B cell (primary cell): ENCODE results near the gene ZNF185. TPM values are rescaled to one million over a fixed set of nuclear protein-coding genes. Genes with fewer than 3 reads are reported as not detected.

ENCODE experiments used
- ATAC-seq: fragments of 200-7000 bp; cut with Tn5 transposase; one replicate; pipeline ENCODE4 v1.10.0; 2021; ENCODE audit warnings: low read depth, mild to moderate bottlenecking, moderate number of reproducible peaks, moderate library complexity
- CTCF ChIA-PET: fragments of 350-600 bp; sonication (Branson Sonifier 250); formaldehyde crosslinking; loops from one replicate; lab custom pipeline; 2021; ENCODE audit warnings: antibody characterized with exemption, inconsistent platforms; lab: Charles Lee
- POLR2A ChIA-PET: fragments of 350-600 bp; sonication (Branson Sonifier 250); formaldehyde crosslinking; loops from one replicate; lab custom pipeline; 2021; ENCODE audit warnings: antibody characterized with exemption; lab: Charles Lee
- DNase-seq: peaks from one replicate; pipeline ENCODE4 v3.0.0; 2013
- H2AFZ ChIP-seq: 2 replicates; pipeline ENCODE4 v1.6.1; 2012; ENCODE audit warnings: mild to moderate bottlenecking, low read depth, low read length; ENCODE audit not compliant: insufficient read depth, poor library complexity, severe bottlenecking
- H3K27ac ChIP-seq, 2 donors: 1 replicate in 1 of 2; 2 replicates in 1 of 2; pipeline ENCODE4 v1.5.1; 2012 to 2013; ENCODE audit warnings: low read length in 2 of 2, mild to moderate bottlenecking in 2 of 2, moderate library complexity in 1 of 2
- H3K27me3 ChIP-seq, 4 experiments: fragments of 200-600 bp in 1 of 4; sonication (generic) in 1 of 4; replicated peaks in 1 of 4; 1 replicate in 2 of 4; 2 replicates in 2 of 4; pipeline versions ENCODE4 v1.6.1 to v1.7.0; 2013 to 2016; ENCODE audit warnings: low read length in 3 of 4, mild to moderate bottlenecking in 2 of 4, mixed read lengths in 1 of 4, moderate library complexity in 1 of 4; ENCODE audit not compliant: insufficient read depth in 4 of 4, control insufficient read depth in 3 of 4; ENCODE audit errors: control extremely low read depth in 1 of 4
- H3K36me3 ChIP-seq, 2 experiments: replicated peaks in 1 of 2; 1 replicate in 1 of 2; 2 replicates in 1 of 2; pipeline versions ENCODE4 v1.6.1 to v1.7.1; 2013; ENCODE audit warnings: low read length in 1 of 2; ENCODE audit not compliant: insufficient read depth in 2 of 2, control insufficient read depth in 1 of 2; ENCODE audit errors: control extremely low read depth in 1 of 2, extremely low read depth in 1 of 2
- H3K4me1 ChIP-seq, 2 donors: fragments of 200-600 bp in 1 of 2; sonication (generic) in 1 of 2; 1 replicate in 1 of 2; 2 replicates in 1 of 2; pipeline versions ENCODE4 v1.5.1 to v1.6.1; 2013 to 2017; ENCODE audit warnings: low read length in 2 of 2; ENCODE audit not compliant: control insufficient read depth in 2 of 2, insufficient read depth in 2 of 2
- H3K4me2 ChIP-seq: replicated peaks from 2 replicates; pipeline ENCODE3; 2012; ENCODE audit warnings: mild to moderate bottlenecking, low read depth, low read length; ENCODE audit not compliant: poor library complexity, severe bottlenecking
- H3K4me3 ChIP-seq, 5 experiments: fragments of 200-600 bp in 1 of 5; sonication (generic) in 1 of 5; 1 replicate in 3 of 5; 2 replicates in 2 of 5; pipeline versions ENCODE4 v1.5.1 to v1.7.0; 2011 to 2016; ENCODE audit warnings: low read length in 4 of 5, mild to moderate bottlenecking in 4 of 5, low read depth in 2 of 5, control low read depth in 1 of 5, moderate library complexity in 1 of 5; ENCODE audit not compliant: insufficient read depth in 1 of 5; ENCODE audit errors: control extremely low read depth in 1 of 5, extremely low read depth in 1 of 5
- H3K79me2 ChIP-seq: fragments of 200-600 bp; sonication (generic); one replicate; pipeline ENCODE4 v1.6.0; 2016; ENCODE audit warnings: low read length; ENCODE audit not compliant: control insufficient read depth, insufficient read depth
- H3K9ac ChIP-seq: fragments of 200-600 bp; sonication (generic); 2 replicates; pipeline ENCODE4 v1.6.1; 2017; ENCODE audit warnings: mild to moderate bottlenecking, low read length, moderate library complexity
- H3K9me3 ChIP-seq, 3 donors: one replicate each; pipeline versions ENCODE4 v1.6.1 to v1.7.1; 2013; ENCODE audit warnings: low read length in 2 of 3; ENCODE audit not compliant: control insufficient read depth in 2 of 3, insufficient read depth in 1 of 3; ENCODE audit errors: control extremely low read depth in 1 of 3
- H4K20me1 ChIP-seq: 2 replicates; pipeline ENCODE4 v1.6.0; 2012; ENCODE audit warnings: mild to moderate bottlenecking, low read length; ENCODE audit not compliant: insufficient read depth, control insufficient read depth, poor library complexity, severe bottlenecking
- H3K27ac Mint-ChIP-seq: one replicate; pipeline ENCODE4 v1.8.0; 2021; ENCODE audit warnings: mixed read lengths
- H3K27me3 Mint-ChIP-seq: one replicate; pipeline ENCODE4 v1.8.0; 2021; ENCODE audit warnings: mixed read lengths
- H3K4me1 Mint-ChIP-seq: one replicate; pipeline ENCODE4 v1.8.0; 2021; ENCODE audit warnings: mixed read lengths
- H3K4me3 Mint-ChIP-seq: one replicate; pipeline ENCODE4 v1.8.0; 2021; ENCODE audit warnings: mixed read lengths
- H3K9me3 Mint-ChIP-seq: one replicate; pipeline ENCODE4 v1.8.0; 2022; ENCODE audit warnings: mixed read lengths; ENCODE audit not compliant: insufficient read depth
- EZH2 ChIP-seq: IDR thresholded peaks from 2 replicates; pipeline ENCODE4 v1.6.1; 2012; ENCODE audit warnings: borderline replicate concordance, low read depth, mild to moderate bottlenecking, moderate library complexity, low read length; ENCODE audit not compliant: insufficient read depth, poor library complexity, severe bottlenecking
- WGBS: methylation state at CpG from one replicate; pipeline ENCODE4 v1.1.5; 2013; ENCODE audit warnings: missing lambda C conversion rate; ENCODE audit not compliant: insufficient coverage; 5-methylcytosine and 5-hydroxymethylcytosine counted together
- intact Hi-C: fragments of 100-400 bp; cut with micrococcal nuclease; formaldehyde crosslinking; loops from one replicate; pipeline ENCODE4 v1.10.0; 2022
- polyA plus RNA-seq: library from polyadenylated mRNA; depleted of rRNA; stranded (reverse); fragments of >200 nt; gene quantifications from 2 replicates; pipeline ENCODE4 v1.2.3, GENCODE V29; 2012
- total RNA-seq, 2 donors: library from RNA; stranded (reverse); fragments of 120-200 nt in 1 of 2; gene quantifications; 1 replicate in 1 of 2; 2 replicates in 1 of 2; pipeline versions ENCODE4 v1.2.3 to v1.2.4, GENCODE V29; 2013 to 2022
- TF ChIP-seq, protein P1 (sequence below): fragments of 200-600 bp; IDR thresholded peaks from one replicate; pipeline ENCODE4 v1.8.0; 2022; ENCODE audit warnings: antibody characterized with exemption, mild to moderate bottlenecking

The ZNF185 gene
- total and polyA plus RNA-seq, 2 donors (not counting 1 experiment from before 2014, with no cell fraction given) = 0.89 to 2.3 TPM

DNA sequence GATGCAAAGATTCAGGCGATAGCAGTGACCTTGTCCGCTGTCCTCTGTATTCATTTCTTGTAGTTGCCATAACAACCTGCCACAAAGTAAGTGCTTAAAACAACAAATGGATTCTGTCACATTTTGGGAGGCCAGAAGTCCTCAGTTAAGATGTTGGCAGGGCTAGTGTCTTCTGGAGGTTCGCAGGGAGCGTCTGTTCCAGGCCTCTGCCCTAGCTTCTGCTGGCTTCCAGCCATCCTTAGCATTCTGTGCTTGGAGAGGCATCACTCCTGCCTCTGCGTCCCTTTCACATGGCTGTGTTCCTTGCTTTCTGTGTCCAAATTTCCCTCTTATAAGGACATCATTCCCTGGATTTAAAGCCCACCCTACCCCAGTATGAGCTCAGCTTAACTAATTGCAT lies 31.5 kb upstream of the ZNF185 start:
- no CpG with 5 or more reads among the region's 5 CpGs for WGBS
- CTCF ChIA-PET = no interaction called here
- POLR2A ChIA-PET = no interaction called here
- Histone ChIP-seq H3K9me3 (peaks cover 0 to 5% (median 0%) of the 10 kb centered on the region in 3 donors), H3K9ac (no peak overlapping the region), H3K79me2 (no peaks in the 10 kb centered on the region), H3K4me2 (no peak overlapping the region), H2AFZ (no peak overlapping the region), H3K27me3 (no peaks in the 10 kb centered on the region), H3K27ac (no peak overlapping the region), H3K36me3 (peaks cover 0 to 12% of the 10 kb centered on the region in 2 experiments), H4K20me1 (no peaks in the 10 kb centered on the region), H3K4me1 (no peaks in the 10 kb centered on the region), H3K4me3 (no peak overlapping the region)
- ATAC-seq (no peak), DNase-seq (no peak)
- TF ChIP-seq EZH2 = no peak
- TF ChIP-seq, protein P1, sequence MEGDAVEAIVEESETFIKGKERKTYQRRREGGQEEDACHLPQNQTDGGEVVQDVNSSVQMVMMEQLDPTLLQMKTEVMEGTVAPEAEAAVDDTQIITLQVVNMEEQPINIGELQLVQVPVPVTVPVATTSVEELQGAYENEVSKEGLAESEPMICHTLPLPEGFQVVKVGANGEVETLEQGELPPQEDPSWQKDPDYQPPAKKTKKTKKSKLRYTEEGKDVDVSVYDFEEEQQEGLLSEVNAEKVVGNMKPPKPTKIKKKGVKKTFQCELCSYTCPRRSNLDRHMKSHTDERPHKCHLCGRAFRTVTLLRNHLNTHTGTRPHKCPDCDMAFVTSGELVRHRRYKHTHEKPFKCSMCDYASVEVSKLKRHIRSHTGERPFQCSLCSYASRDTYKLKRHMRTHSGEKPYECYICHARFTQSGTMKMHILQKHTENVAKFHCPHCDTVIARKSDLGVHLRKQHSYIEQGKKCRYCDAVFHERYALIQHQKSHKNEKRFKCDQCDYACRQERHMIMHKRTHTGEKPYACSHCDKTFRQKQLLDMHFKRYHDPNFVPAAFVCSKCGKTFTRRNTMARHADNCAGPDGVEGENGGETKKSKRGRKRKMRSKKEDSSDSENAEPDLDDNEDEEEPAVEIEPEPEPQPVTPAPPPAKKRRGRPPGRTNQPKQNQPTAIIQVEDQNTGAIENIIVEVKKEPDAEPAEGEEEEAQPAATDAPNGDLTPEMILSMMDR = no peak
- Mint-ChIP-seq H3K4me1 (no peaks in the 10 kb centered on the region), H3K4me3 (no peak overlapping the region), H3K27me3 (no peaks in the 10 kb centered on the region), H3K27ac (no peak overlapping the region), H3K9me3 (no peaks in the 10 kb centered on the region)
- intact Hi-C loops = no loop called here

DNA sequence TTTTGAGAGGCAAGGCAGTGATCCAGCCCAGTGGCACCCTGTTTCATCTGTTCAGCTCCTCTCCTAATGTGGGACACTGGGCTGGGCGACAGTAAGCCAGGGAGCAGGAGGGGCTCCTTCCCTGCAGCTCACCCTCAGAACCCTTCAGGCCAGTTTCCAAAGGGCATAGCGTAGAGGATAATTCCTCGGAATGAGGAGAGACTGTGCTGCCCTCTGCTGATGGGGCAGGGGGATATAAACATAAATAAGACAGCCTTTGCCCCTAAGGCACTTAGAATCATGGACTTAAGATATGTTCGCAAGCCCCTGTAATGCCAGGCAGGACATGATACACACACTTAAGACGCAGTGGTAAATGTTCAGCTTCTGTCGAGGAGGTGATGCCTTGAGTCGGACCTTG lies 27.9 kb upstream of the ZNF185 start:
- Mint-ChIP-seq H3K4me1 (peaks cover 11% of the 10 kb centered on the region), H3K27ac (no peak overlapping the region), H3K27me3 (no peaks in the 10 kb centered on the region), H3K9me3 (no peaks in the 10 kb centered on the region), H3K4me3 (no peak overlapping the region)
- Histone ChIP-seq H3K4me1 (peaks cover 0 to 6% of the 10 kb centered on the region in 2 donors), H3K9me3 (peaks cover 0 to 9% (median 0%) of the 10 kb centered on the region in 3 donors), H3K79me2 (no peaks in the 10 kb centered on the region), H4K20me1 (no peaks in the 10 kb centered on the region), H3K27ac (no peak overlapping the region), H3K4me3 (no peak overlapping the region), H3K9ac (no peak overlapping the region), H3K4me2 (no peak overlapping the region), H3K36me3 (peaks cover 0 to 9% of the 10 kb centered on the region in 2 experiments), H3K27me3 (no peaks in the 10 kb centered on the region), H2AFZ (no peak overlapping the region)
- POLR2A ChIA-PET = no interaction called here
- ATAC-seq (no peak), DNase-seq (no peak)
- intact Hi-C loops = no loop called here
- WGBS = 100% methylated on average over 3 of the region's 7 CpGs
- CTCF ChIA-PET = no interaction called here
- TF ChIP-seq EZH2 = no peak
- TF ChIP-seq, protein P1 = no peak
